H1 (cell line): ENCODE data around the gene CATSPERD.

Source experiments
- CBX5 ChIP-seq: fragments of 300-800, 300-1000 bp; sonication (generic); IDR thresholded peaks from 2 replicates; pipeline ENCODE4 v1.7.1; 2016; ENCODE audit warnings: antibody characterized with exemption, low read length, low read depth
- EZH2 ChIP-seq: fragments of 200-600 bp; sonication (generic); IDR thresholded peaks from 2 replicates; pipeline ENCODE4 v1.7.1; 2012; ENCODE audit warnings: low read depth, mild to moderate bottlenecking, moderate library complexity, low read length, inconsistent platforms; ENCODE audit not compliant: severe bottlenecking
- GABPA ChIP-seq: IDR thresholded peaks from 2 replicates; pipeline ENCODE4 v1.6.1; 2011; ENCODE audit warnings: mild to moderate bottlenecking, low read length, moderate library complexity, borderline replicate concordance; ENCODE audit not compliant: insufficient read depth
- KDM5A ChIP-seq: fragments of 200-600 bp; IDR thresholded peaks from 2 replicates; pipeline ENCODE4 v1.7.1; 2012; ENCODE audit warnings: mild to moderate bottlenecking, low read length, inconsistent platforms, mixed read lengths
- MAX ChIP-seq: IDR thresholded peaks from 2 replicates; pipeline ENCODE4 v1.6.1; 2012; ENCODE audit warnings: inconsistent platforms
- POLR2A ChIP-seq, 2 experiments: IDR thresholded peaks; 1 replicate in 1 of 2; 2 replicates in 1 of 2; pipeline ENCODE4 v1.6.1; 2011; ENCODE audit warnings: low read depth in 2 of 2, low read length in 2 of 2, mild to moderate bottlenecking in 2 of 2; ENCODE audit errors: control extremely low read depth in 1 of 2
- POLR2AphosphoS5 ChIP-seq: IDR thresholded peaks from 2 replicates; pipeline ENCODE4 v1.6.1; 2011; ENCODE audit warnings: low read depth, low read length
- SP4 ChIP-seq: IDR thresholded peaks from 2 replicates; pipeline ENCODE4 v1.6.1; 2012; ENCODE audit warnings: low read length, inconsistent platforms
- TEAD4 ChIP-seq: IDR thresholded peaks from 2 replicates; pipeline ENCODE4 v1.6.1; 2012; ENCODE audit warnings: low read depth, low read length, inconsistent platforms, mixed read lengths
- TF ChIP-seq, protein P1 (sequence below), 3 experiments: IDR thresholded peaks; 1 replicate in 2 of 3; 2 replicates in 1 of 3; pipeline versions ENCODE4 v1.5.1 to v1.6.1; 2011; ENCODE audit warnings: low read length in 3 of 3, mild to moderate bottlenecking in 3 of 3, inconsistent platforms in 2 of 3, low read depth in 1 of 3, moderate library complexity in 1 of 3; ENCODE audit not compliant: insufficient read depth in 1 of 3; ENCODE audit errors: control extremely low read depth in 1 of 3

- no peak for TF ChIP-seq CBX5
- TF ChIP-seq MAX, result no peak
- no peak for TF ChIP-seq KDM5A
- TF ChIP-seq EZH2, result no peak
- no peak for TF ChIP-seq GABPA
- TF ChIP-seq POLR2A (IDR thresholded peaks at IDR 0.05; ENCODE audit: control extremely low read depth in 1 of 2, low read depth in 2 of 2, low read length in 2 of 2), result no peak
- TF ChIP-seq SP4, result no peak
- no peak for TF ChIP-seq TEAD4
- TF ChIP-seq POLR2AphosphoS5, result no peak
- TF ChIP-seq, protein P1, sequence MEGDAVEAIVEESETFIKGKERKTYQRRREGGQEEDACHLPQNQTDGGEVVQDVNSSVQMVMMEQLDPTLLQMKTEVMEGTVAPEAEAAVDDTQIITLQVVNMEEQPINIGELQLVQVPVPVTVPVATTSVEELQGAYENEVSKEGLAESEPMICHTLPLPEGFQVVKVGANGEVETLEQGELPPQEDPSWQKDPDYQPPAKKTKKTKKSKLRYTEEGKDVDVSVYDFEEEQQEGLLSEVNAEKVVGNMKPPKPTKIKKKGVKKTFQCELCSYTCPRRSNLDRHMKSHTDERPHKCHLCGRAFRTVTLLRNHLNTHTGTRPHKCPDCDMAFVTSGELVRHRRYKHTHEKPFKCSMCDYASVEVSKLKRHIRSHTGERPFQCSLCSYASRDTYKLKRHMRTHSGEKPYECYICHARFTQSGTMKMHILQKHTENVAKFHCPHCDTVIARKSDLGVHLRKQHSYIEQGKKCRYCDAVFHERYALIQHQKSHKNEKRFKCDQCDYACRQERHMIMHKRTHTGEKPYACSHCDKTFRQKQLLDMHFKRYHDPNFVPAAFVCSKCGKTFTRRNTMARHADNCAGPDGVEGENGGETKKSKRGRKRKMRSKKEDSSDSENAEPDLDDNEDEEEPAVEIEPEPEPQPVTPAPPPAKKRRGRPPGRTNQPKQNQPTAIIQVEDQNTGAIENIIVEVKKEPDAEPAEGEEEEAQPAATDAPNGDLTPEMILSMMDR (IDR thresholded peaks at IDR 0.05; ENCODE audit: control extremely low read depth in 1 of 3, insufficient read depth in 1 of 3, low read depth in 1 of 3, low read length in 3 of 3), result no peak
These were observed 58.0 kb downstream of the CATSPERD start for GRCh38 chr19:5778402-5778801.
